H1 (cell line): ENCODE measurements around the gene ZYG11B. TPM values are rescaled to one million over a fixed set of nuclear protein-coding genes. Genes with fewer than 3 reads are reported as not detected.

Experiments used
- CTCF ChIA-PET: fragments of 300-600 bp; sonication (Branson Sonifier 250); formaldehyde crosslinking; loops from one replicate; lab custom pipeline; 2021; ENCODE audit not compliant: partially characterized antibody; lab: Charles Lee
- POLR2A ChIA-PET: fragments of 300-600 bp; sonication (Branson Sonifier 250); formaldehyde crosslinking; loops from one replicate; lab custom pipeline; 2021; ENCODE audit warnings: inconsistent platforms; ENCODE audit not compliant: partially characterized antibody; lab: Charles Lee
- DNase-seq, 2 experiments: peaks; one replicate each; pipeline versions ENCODE4 v3.0.0 to v3.0.0-alpha.2; 2010 to 2022; ENCODE audit warnings: low spot score in 2 of 2, low read depth in 1 of 2, mixed read lengths in 1 of 2
- FAIRE-seq: peaks from 2 replicates; lab custom pipeline; 2011; peaks lifted over from hg19 to GRCh38; lab: Jason Lieb, UNC
- H2AFZ ChIP-seq: 2 replicates; pipeline ENCODE4 v1.8.1; 2012; ENCODE audit warnings: low read length, inconsistent platforms
- H2AK5ac ChIP-seq: 2 replicates; pipeline ENCODE4 v1.6.1; 2013; ENCODE audit warnings: low read depth, low read length
- H2BK120ac ChIP-seq: replicated peaks from 2 replicates; pipeline ENCODE3; 2013; ENCODE audit warnings: low read depth, low read length, inconsistent platforms
- H2BK12ac ChIP-seq: 2 replicates; pipeline ENCODE4 v1.6.1; 2013; ENCODE audit warnings: low read depth, low read length
- H2BK15ac ChIP-seq: 2 replicates; pipeline ENCODE4 v1.6.1; 2013; ENCODE audit warnings: low read length
- H2BK20ac ChIP-seq: 2 replicates; pipeline ENCODE4 v1.6.1; 2013; ENCODE audit warnings: low read length
- H2BK5ac ChIP-seq: 2 replicates; pipeline ENCODE4 v1.6.1; 2013; ENCODE audit warnings: low read depth, low read length
- H3K14ac ChIP-seq: 2 replicates; pipeline ENCODE4 v1.6.1; 2013; ENCODE audit warnings: inconsistent platforms; ENCODE audit not compliant: insufficient read length
- H3K18ac ChIP-seq: 2 replicates; pipeline ENCODE4 v1.6.1; 2013; ENCODE audit warnings: low read length; ENCODE audit errors: extremely low read depth
- H3K23ac ChIP-seq: 2 replicates; pipeline ENCODE4 v1.6.1; 2013; ENCODE audit warnings: inconsistent platforms; ENCODE audit not compliant: insufficient read length
- H3K23me2 ChIP-seq: 2 replicates; pipeline ENCODE4 v1.6.1; 2013; ENCODE audit warnings: low read depth, low read length
- H3K27ac ChIP-seq: 2 replicates; pipeline ENCODE4 v1.6.1; 2011; ENCODE audit warnings: low read depth, low read length, inconsistent platforms
- H3K27me3 ChIP-seq, 4 experiments: replicated peaks in 1 of 4; 1 replicate in 1 of 4; 2 replicates in 3 of 4; pipeline versions ENCODE4 v1.6.1 to v1.8.1; 2011 to 2013; ENCODE audit warnings: low read length in 3 of 4, mild to moderate bottlenecking in 3 of 4, inconsistent platforms in 2 of 4, mixed read lengths in 2 of 4, moderate library complexity in 1 of 4; ENCODE audit not compliant: control insufficient read depth in 3 of 4, insufficient read depth in 3 of 4; ENCODE audit errors: extremely low read depth in 1 of 4
- H3K36me3 ChIP-seq, 4 experiments: 2 replicates each; pipeline versions ENCODE4 v1.6.1 to v1.8.1; 2011 to 2013; ENCODE audit warnings: mild to moderate bottlenecking in 4 of 4, low read length in 3 of 4, moderate library complexity in 2 of 4, control low read depth in 1 of 4, inconsistent platforms in 1 of 4; ENCODE audit not compliant: insufficient read depth in 4 of 4, control insufficient read depth in 2 of 4
- H3K4ac ChIP-seq: replicated peaks from 2 replicates; pipeline ENCODE3; 2013; ENCODE audit warnings: low read length, low read depth, mixed read lengths, inconsistent platforms; ENCODE audit not compliant: insufficient read length
- H3K4me1 ChIP-seq, 4 experiments: replicated peaks in 1 of 4; 1 replicate in 1 of 4; 2 replicates in 3 of 4; pipeline versions ENCODE4 v1.6.1 to v1.8.1; 2011 to 2013; ENCODE audit warnings: low read length in 3 of 4, inconsistent platforms in 2 of 4, mixed read lengths in 1 of 4; ENCODE audit not compliant: insufficient read depth in 4 of 4, control insufficient read depth in 3 of 4
- H3K4me2 ChIP-seq, 2 experiments: 2 replicates each; pipeline versions ENCODE4 v1.6.1 to v1.8.1; 2011 to 2013; ENCODE audit warnings: low read depth in 2 of 2, low read length in 2 of 2, control low read depth in 1 of 2, inconsistent platforms in 1 of 2, mild to moderate bottlenecking in 1 of 2; ENCODE audit not compliant: insufficient read depth in 1 of 2
- H3K4me3 ChIP-seq, 4 experiments: fragments of 200-600, 300-600 bp in 1 of 4; sonication (generic), shearing (Covaris generic), sonication (Bioruptor Twin) in 1 of 4; 2 replicates each; pipeline versions ENCODE4 v1.5.1 to v1.8.1; 2011 to 2016; ENCODE audit warnings: low read length in 4 of 4, low read depth in 3 of 4, control low read depth in 2 of 4, inconsistent platforms in 2 of 4, mild to moderate bottlenecking in 2 of 4, mixed read lengths in 1 of 4, moderate library complexity in 1 of 4; ENCODE audit not compliant: insufficient read depth in 2 of 4; ENCODE audit errors: extremely low read depth in 1 of 4
- H3K56ac ChIP-seq: replicated peaks from 2 replicates; pipeline ENCODE3; 2013; ENCODE audit warnings: low read depth, mild to moderate bottlenecking, mixed read lengths, low read length, inconsistent platforms; ENCODE audit not compliant: insufficient read length
- H3K79me1 ChIP-seq: 2 replicates; pipeline ENCODE4 v1.6.1; 2013; ENCODE audit warnings: low read depth, low read length, control low read depth
- H3K79me2 ChIP-seq, 2 experiments: 2 replicates each; pipeline versions ENCODE4 v1.6.1 to v1.8.1; 2012 to 2013; ENCODE audit warnings: low read length in 2 of 2, mild to moderate bottlenecking in 2 of 2, inconsistent platforms in 1 of 2; ENCODE audit not compliant: insufficient read depth in 2 of 2, control insufficient read depth in 1 of 2
- H3K9ac ChIP-seq, 4 experiments: replicated peaks in 1 of 4; 1 replicate in 1 of 4; 2 replicates in 3 of 4; pipeline versions ENCODE4 v1.6.1 to v1.8.1; 2011 to 2013; ENCODE audit warnings: low read depth in 3 of 4, low read length in 3 of 4, control low read depth in 2 of 4, mild to moderate bottlenecking in 2 of 4, moderate library complexity in 2 of 4, inconsistent platforms in 1 of 4; ENCODE audit errors: extremely low read depth in 1 of 4
- H3K9me3 ChIP-seq, 2 experiments: 2 replicates each; pipeline versions ENCODE4 v1.6.1 to v1.8.1; 2012 to 2013; ENCODE audit warnings: mild to moderate bottlenecking in 2 of 2, moderate library complexity in 2 of 2, control low read depth in 1 of 2, inconsistent platforms in 1 of 2, low read depth in 1 of 2, low read length in 1 of 2, mixed read lengths in 1 of 2; ENCODE audit not compliant: insufficient read depth in 2 of 2
- H4K20me1 ChIP-seq, 2 experiments: replicated peaks in 1 of 2; 2 replicates each; pipeline versions ENCODE3 to v1.8.1; 2011 to 2013; ENCODE audit warnings: inconsistent platforms in 2 of 2, low read length in 2 of 2, mild to moderate bottlenecking in 1 of 2; ENCODE audit not compliant: insufficient read depth in 2 of 2, control insufficient read depth in 1 of 2
- H4K5ac ChIP-seq: 2 replicates; pipeline ENCODE4 v1.6.1; 2013; ENCODE audit warnings: low read length, low read depth, mixed read lengths, inconsistent platforms; ENCODE audit not compliant: insufficient read length
- H4K8ac ChIP-seq: 2 replicates; pipeline ENCODE4 v1.8.0; 2013; ENCODE audit warnings: mild to moderate bottlenecking, moderate library complexity, low read length, inconsistent platforms; ENCODE audit not compliant: insufficient read depth; ENCODE audit errors: extremely low read depth
- H4K91ac ChIP-seq: replicated peaks from 2 replicates; pipeline ENCODE3; 2013; ENCODE audit warnings: low read length, mixed read lengths, inconsistent platforms; ENCODE audit not compliant: insufficient read length
- ATF2 ChIP-seq: IDR thresholded peaks from 2 replicates; pipeline ENCODE4 v1.6.1; 2012; ENCODE audit warnings: low read length, inconsistent platforms
- BACH1 ChIP-seq: IDR thresholded peaks from 2 replicates; pipeline ENCODE4 v1.6.1; 2012; ENCODE audit warnings: low read length, improper control_type of control experiment
- HDAC6 ChIP-seq: IDR thresholded peaks from one replicate; pipeline ENCODE4 v1.7.1; 2012; ENCODE audit warnings: low read depth, mild to moderate bottlenecking, inconsistent platforms, low read length, moderate library complexity
- JUN ChIP-seq: IDR thresholded peaks from 2 replicates; pipeline ENCODE4 v1.6.1; 2011; ENCODE audit warnings: low read depth, mild to moderate bottlenecking, improper control_type of control experiment, low read length
- KDM4A ChIP-seq: IDR thresholded peaks from one replicate; pipeline ENCODE4 v1.7.1; 2012; ENCODE audit warnings: low read depth, mild to moderate bottlenecking, moderate library complexity, low read length, inconsistent platforms; ENCODE audit not compliant: severe bottlenecking
- KDM5A ChIP-seq: fragments of 200-600 bp; IDR thresholded peaks from 2 replicates; pipeline ENCODE4 v1.7.1; 2012; ENCODE audit warnings: mild to moderate bottlenecking, low read length, inconsistent platforms, mixed read lengths
- MAX ChIP-seq: IDR thresholded peaks from 2 replicates; pipeline ENCODE4 v1.6.1; 2012; ENCODE audit warnings: inconsistent platforms
- SAP30 ChIP-seq: fragments of 300-600 bp; sonication (generic); IDR thresholded peaks from 2 replicates; pipeline ENCODE4 v1.7.1; 2012; ENCODE audit warnings: low read length, moderate library complexity, mild to moderate bottlenecking, inconsistent platforms; ENCODE audit not compliant: insufficient read depth, insufficient replicate concordance
- SIX5 ChIP-seq: IDR thresholded peaks from 2 replicates; pipeline ENCODE4 v1.6.1; 2011; ENCODE audit warnings: mild to moderate bottlenecking, low read depth, low read length
- TAF7 ChIP-seq: optimal IDR thresholded peaks from 2 replicates; pipeline ENCODE3; 2011; ENCODE audit warnings: low read depth, mild to moderate bottlenecking, inconsistent platforms, low read length, moderate library complexity, borderline replicate concordance
- USF2 ChIP-seq: IDR thresholded peaks from 2 replicates; pipeline ENCODE4 v1.6.1; 2011; ENCODE audit warnings: low read length, improper control_type of control experiment
- WGBS, 2 experiments: shearing (Covaris generic) in 1 of 2; methylation state at CpG; one replicate each; pipeline versions ENCODE4 v1.1.6 to v1.1.7; 2013 to 2015; ENCODE audit warnings: low lambda C conversion rate in 2 of 2, mixed read lengths in 2 of 2, inconsistent platforms in 1 of 2, low coverage in 1 of 2, missing lambda C conversion rate in 1 of 2; ENCODE audit not compliant: insufficient replicate concordance in 2 of 2, insufficient coverage in 1 of 2, insufficient read length in 1 of 2; ENCODE audit errors: extremely low coverage in 1 of 2, missing lambda C conversion rate in 1 of 2; 5-methylcytosine and 5-hydroxymethylcytosine counted together
- polyA plus RNA-seq, 7 experiments: library from polyadenylated mRNA; depleted of rRNA in 3 of 7; stranded (reverse) in 5 of 7; unstranded in 2 of 7; fragments of >200 nt in 5 of 7; fragments of 200-250 nt in 2 of 7; gene quantifications; 1 replicate in 5 of 7; 2 replicates in 1 of 7; 4 replicates in 1 of 7; pipeline versions ENCODE4 v1.2.1 to v1.2.3, GENCODE V29; 2011 to 2013; ENCODE audit warnings: missing spikeins in 2 of 7, mixed read lengths in 2 of 7
- total RNA-seq: library from RNA; stranded (reverse); fragmentation: NEBNext Ultra II Directional; extraction: Animal tissue kit (Norgen Biotek cat#: 25700); gene quantifications from 2 replicates; pipeline ENCODE4 v1.2.1, GENCODE V29; 2021

ZYG11B gene
- total and polyA plus RNA-seq, 2 of the 8 experiments (the other 6 are each of a cell fraction or from before 2014, with no cell fraction given), result 4.4 to 20.9 TPM

- H3K18ac ChIP-seq, result no peak overlapping the region
- H4K8ac ChIP-seq, result no peak overlapping the region
- H2AK5ac ChIP-seq, result no peak overlapping the region
- no peak overlapping the region for H2BK15ac ChIP-seq
- no peak overlapping the region for H3K56ac ChIP-seq
- no peaks in the 10 kb centered on the region for H3K9me3 ChIP-seq
- no peak overlapping the region for H4K5ac ChIP-seq
- H3K23ac ChIP-seq, result no peak overlapping the region
- no peaks in the 10 kb centered on the region for H4K20me1 ChIP-seq
- POLR2A ChIA-PET, result interaction anchor here (0.7 to 1.1 kb wide), 2 partner anchors 15 to 18 kb away, joined by 3 read pairs; partner anchors contain the start of gene ZYG11A
- no peaks in the 10 kb centered on the region for H3K23me2 ChIP-seq
- H3K79me1 ChIP-seq, result no peaks in the 10 kb centered on the region
- H3K14ac ChIP-seq, result no peak overlapping the region
- 87% methylated on average over 4 of the region's 4 CpGs; no CpG with 5 or more reads in 1 of the 2 experiments for WGBS, 2 experiments
- no peak overlapping the region for H2BK12ac ChIP-seq
- H3K27ac ChIP-seq, result no peak overlapping the region
- H4K91ac ChIP-seq, result no peak overlapping the region
- DNase-seq (no peak), FAIRE-seq (no peak)
- H3K4me1 ChIP-seq, result no peaks in the 10 kb centered on the region
- H2BK120ac ChIP-seq, result no peak overlapping the region
- H2BK5ac ChIP-seq, result no peak overlapping the region
- no peaks in the 10 kb centered on the region for H3K79me2 ChIP-seq
- H3K4me3 ChIP-seq, result no peak overlapping the region
- H3K4ac ChIP-seq, result no peak overlapping the region
- H3K9ac ChIP-seq, result no peak overlapping the region
- no peaks in the 10 kb centered on the region; a peak in 1 of 8 replicates for H3K36me3 ChIP-seq
- no peak overlapping the region for H3K4me2 ChIP-seq
- CTCF ChIA-PET, result interaction anchor here (1.3 to 1.5 kb wide), 3 partner anchors 15 to 20 kb away, joined by 3 to 9 read pairs (median 3); partner anchors contain the start of gene ZYG11A
- H3K27me3 ChIP-seq, result no peaks in the 10 kb centered on the region
- no peak overlapping the region for H2AFZ ChIP-seq
- no peak overlapping the region for H2BK20ac ChIP-seq
- TF ChIP-seq ATF2 (no peak), USF2 (no peak), KDM5A (no peak), BACH1 (no peak), JUN (no peak), TAF7 (no peak), SAP30 (no peak), MAX (no peak), KDM4A (no peak), HDAC6 (no peak), SIX5 (no peak)
These were observed 131.2 kb downstream of the ZYG11B start for GRCh38 chr1:52857443-52857842.
